Left colon (tissue), 2 donors: ENCODE measurements around the gene PIK3IP1. TPM values are rescaled to one million over a fixed set of nuclear protein-coding genes. Genes with fewer than 3 reads are reported as not detected.

Experiments used
- ATAC-seq: fragments of 200-7000 bp; cut with Tn5 transposase; one replicate; pipeline ENCODE4 v1.9.1; 2020; ENCODE audit warnings: mild to moderate bottlenecking, moderate library complexity
- DNase-seq, 2 donors: peaks; one replicate each; pipeline ENCODE4 v3.0.0-alpha.2; 2020
- intact Hi-C, 2 donors: fragments of 100-400 bp; cut with DNase I in 1 of 2; cut with micrococcal nuclease in 1 of 2; formaldehyde crosslinking; loops; one replicate each; pipeline versions ENCODE4 v1.11.2 to v1.14.0; 2022; cut with DNase I, micrococcal nuclease
- long read RNA-seq: library from polyadenylated mRNA; unstranded; transcript quantifications from one replicate; pipeline ENCODE4 v2.0.0, GENCODE V29; 2021
- total RNA-seq, 2 donors: library from RNA; stranded (reverse); fragmentation: NEBNext Ultra II Directional; extraction: Animal tissue kit (Norgen Biotek cat#: 25700); gene quantifications; one replicate each; pipeline ENCODE4 v1.2.1, GENCODE V29; 2021
- donor health status: DM: no; HTN: no; CAD: no.
- donor health status: DM: yes; HTN: yes; CAD: no.

Gene PIK3IP1, protein sequence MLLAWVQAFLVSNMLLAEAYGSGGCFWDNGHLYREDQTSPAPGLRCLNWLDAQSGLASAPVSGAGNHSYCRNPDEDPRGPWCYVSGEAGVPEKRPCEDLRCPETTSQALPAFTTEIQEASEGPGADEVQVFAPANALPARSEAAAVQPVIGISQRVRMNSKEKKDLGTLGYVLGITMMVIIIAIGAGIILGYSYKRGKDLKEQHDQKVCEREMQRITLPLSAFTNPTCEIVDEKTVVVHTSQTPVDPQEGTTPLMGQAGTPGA
- total RNA-seq: 10 to 100 TPM in 1 of 2 donors, 1 to 10 TPM in 1; 8.1 to 21.9 TPM
- long read RNA-seq, transcript PIK3IP1-201 (6 exons, 2,467 nt): major isoform, 15 of 27 reads
- long read RNA-seq, partial matches to known transcripts: 4 of 27 reads
- long read RNA-seq, other reads (novel, unspliced or antisense): 4 of 27 reads

DNA sequence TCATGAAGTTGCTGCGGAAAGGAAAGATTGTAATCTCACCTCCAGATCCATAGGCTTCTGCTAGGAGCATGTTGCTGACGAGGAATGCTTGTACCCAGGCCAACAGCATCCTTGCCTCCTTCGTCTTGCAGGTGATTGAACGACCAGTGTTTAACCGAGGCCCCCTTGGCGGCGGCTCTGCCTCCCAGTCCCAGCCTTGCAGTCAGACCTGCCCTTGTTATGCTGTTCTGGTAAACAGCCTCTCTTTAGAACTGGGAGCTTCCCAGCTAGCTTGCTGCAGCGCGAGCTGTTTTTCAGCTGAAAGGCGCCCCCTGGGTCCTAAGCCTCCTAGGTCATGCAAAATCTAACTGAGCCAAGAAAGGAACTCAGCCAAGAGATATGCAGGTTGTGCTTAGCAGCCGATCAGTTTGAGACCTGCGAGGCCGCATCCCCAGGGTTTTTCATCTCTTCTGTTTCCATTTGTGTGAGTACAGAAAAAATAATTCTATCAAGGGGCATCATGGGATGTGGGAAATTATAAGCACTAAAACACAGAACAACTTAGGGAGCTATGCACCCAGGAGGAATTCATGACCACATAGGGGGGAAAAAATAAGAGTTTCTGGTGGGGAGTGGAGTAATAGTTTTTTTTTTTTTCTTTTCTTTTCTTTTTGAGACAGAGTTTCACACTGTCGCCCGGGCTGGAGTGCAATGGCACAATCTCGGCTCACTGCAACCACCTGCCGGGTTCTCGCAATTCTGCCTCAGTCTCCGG, at the start of gene PIK3IP1:
TSS of gene PIK3IP1 (minus strand) at position 253 of the 754 bp plus-strand sequence. CDS start at position 109, 144 bp downstream.
- intact Hi-C loops: no loop called here
- ATAC-seq: peak; percentile 49
- peak; percentile 93 to 95 for DNase-seq

DNA sequence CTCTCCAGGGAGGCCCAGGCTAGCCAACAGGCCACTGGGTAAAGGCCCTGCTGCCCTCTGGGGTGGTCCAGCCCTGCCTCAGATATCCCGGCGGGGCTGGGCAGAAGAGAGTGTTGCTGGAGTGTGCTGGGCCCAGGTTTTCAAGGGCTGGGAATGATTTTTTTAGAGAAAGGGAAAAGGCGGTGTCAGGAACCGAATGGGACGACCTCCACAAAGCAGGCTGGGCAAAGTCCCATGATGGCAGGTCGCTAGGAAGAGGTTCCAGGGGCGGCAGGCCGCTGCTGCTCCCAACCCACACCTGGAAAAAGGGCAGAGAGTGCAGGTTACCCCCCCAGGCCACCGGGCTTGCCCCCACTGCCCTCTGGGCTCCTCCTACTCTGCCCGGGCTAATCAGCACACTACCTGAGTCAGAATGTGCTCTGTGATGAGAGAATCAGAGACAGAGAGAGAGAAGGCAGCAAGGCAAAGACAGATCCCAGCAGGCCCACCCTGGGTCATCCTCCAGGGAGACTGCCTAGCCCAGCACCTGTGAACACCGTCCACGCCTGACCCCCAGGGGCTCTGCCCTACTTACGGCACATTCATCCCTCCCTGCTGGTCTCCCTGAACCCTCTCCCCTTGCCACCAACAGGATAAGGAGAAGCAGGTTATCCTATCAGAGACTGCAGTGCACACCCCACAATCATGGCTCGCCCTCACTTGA, 49.2 kb upstream of the PIK3IP1 start:
- intact Hi-C loops: no loop called here
- no peak for ATAC-seq
- DNase-seq: no peak

DNA sequence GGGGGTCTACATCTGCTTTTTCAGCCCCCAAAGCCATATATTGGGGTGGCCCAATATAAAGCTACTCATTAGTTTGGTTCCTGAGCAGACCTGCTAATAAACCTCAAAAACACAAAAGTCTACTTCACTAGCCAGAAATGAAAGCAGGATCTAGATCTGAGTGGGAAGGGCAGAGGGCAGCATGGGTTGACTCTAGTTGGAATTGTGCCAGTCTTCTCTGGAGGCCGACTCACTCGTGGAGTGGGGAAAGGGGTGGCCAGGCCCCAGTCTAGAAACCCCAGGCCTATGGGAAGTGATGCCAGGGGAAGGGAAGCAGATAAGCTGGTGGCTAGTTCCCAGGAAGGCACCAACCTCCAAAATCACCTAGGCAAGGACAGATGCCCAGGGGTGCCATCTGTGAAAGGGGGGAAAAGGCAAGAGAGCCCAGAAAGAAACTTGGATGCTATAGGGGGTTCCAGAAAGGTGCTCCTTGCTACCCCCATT, 48.5 kb upstream of the PIK3IP1 start:
- no peak for ATAC-seq
- intact Hi-C loops: no loop called here
- no peak for DNase-seq

DNA sequence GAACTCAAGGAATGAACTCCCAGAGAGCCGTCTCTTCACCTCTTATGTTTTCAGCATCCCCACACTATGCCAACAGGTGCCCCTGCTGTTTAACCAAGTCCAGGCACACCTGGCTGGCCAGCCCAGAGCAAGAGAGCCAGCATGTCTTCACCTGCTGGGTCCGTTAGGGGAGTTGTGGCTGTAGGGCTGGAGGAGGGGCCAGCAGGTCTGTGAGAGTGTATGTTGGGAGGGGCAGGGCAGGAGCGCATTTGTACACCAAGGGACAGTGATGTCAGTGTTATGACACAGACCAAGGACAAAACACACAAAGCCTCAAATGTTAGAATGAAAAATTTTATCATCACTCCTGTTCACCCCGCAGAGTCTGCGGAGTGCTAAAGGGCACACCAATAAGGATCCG, 48.1 kb upstream of the PIK3IP1 start:
- ATAC-seq (no peak), DNase-seq (no peak)
- intact Hi-C loops: no loop called here

DNA sequence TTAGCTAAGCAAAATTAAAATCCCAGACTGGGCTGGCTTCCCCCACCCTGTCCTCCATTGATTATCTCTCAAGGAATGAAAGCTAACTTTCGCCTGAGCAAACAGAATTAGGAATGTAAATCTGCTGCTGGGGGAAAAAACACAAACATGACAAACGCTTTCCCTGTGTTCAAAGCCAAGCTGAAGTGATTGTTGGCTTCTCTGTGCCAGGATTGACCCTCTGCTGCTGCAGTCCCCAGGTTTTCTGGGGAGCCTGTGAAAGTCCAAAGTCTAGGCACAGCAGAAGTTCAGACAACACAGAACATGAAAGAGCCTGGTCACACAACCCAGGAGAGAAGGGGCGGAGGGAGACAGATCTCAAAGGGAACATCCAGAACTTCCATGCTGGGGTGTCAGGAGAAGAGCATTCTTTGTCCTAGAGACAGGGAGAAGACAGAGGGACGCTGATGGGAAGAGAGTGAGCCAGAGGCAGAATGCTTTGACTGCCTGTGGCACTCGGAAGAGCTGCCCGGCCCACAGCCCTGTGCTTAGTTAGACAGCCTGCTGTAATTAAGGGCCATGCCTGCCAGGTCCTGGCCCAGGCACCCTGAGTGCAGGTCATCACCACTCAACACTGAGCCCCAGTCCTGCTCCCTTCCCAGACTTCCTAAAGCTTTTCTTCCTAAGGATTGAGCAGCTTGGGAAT, 47.0 kb upstream of the PIK3IP1 start:
- ATAC-seq (no peak), DNase-seq (no peak)
- intact Hi-C loops: no loop called here

DNA sequence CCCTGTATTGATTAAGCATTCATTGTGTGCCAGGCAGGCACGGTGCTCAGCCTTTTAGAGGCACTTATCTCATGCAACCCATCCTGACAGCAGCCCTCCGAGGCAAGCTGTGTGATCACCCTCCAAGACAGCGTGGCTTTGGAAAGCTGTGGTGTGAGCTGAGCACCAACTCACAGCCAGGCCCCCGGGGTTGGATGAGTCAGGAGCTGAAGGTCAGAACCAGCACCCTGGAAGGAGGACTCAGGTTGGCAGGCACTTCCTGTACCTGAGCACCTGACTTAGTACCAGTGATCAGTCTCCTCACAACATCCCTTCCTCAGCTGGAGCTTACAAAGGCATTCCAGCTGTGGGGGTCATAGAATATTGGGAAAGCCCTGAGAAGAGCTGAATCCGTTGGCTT, 44.9 kb upstream of the PIK3IP1 start:
- peak; percentile 51 for ATAC-seq
- no peak for DNase-seq
- intact Hi-C loops: no loop called here

DNA sequence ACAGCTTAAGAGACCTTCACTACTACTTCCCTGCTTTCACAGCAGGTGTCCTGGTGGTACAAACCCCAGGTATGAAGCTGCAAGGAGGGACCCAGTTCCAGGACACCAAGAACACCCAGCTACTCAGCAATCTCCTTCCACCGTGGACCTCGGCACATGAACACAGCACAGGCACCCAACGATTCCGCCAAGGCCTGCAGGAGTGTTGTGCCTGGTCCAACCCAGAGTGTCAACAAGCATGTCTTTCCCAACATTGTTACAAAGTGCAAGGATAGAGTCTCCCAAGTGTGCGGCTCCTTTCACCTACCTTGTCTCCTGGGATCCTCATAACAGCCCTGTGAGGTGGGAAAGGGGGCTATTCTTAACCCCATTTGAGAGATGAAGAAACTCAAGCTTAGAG, 42.0 kb upstream of the PIK3IP1 start:
- intact Hi-C loops: no loop called here
- DNase-seq (no peak), ATAC-seq (no peak)

DNA sequence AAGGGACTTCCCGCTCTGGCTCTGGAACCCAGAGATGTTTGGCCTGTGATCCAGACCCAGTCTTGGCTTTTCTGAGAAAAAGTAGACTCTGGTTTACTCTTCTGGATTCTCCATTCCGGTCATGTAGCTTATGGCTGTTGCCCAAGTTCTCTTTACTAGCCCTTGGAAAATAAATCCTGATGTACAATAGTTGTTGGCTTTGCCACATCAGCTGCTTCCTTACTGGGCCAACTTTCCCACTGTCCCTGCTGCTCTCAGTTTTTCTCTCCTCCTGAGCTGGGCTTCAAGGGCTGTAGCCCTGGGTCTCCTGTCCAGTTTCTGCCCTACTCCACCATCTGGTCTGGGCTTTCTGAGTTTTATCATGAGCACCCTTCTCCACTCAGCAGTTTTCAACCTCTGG, 41.4 kb upstream of the PIK3IP1 start:
- ATAC-seq (no peak), DNase-seq (no peak)
- intact Hi-C loops: no loop called here

DNA sequence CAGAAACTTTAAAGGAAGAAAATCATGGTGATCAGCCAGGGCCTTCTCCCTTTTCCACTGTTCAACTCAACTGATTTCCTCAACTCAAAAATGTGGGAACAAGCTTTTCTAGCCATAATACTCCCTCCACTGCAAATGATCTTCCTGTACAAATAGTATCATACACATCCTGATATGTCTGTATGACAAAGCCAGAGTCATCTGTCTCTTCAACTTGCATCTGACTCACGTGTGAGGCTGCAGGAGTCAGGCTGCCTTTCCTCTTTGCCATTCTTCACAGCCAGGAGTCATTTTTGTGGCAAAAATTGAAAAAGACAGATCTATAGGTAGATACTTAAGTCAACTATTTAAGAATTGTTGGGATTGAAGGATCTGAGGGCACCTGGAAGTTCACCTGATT, 40.6 kb upstream of the PIK3IP1 start:
- intact Hi-C loops: no loop called here
- no peak for ATAC-seq
- no peak for DNase-seq

DNA sequence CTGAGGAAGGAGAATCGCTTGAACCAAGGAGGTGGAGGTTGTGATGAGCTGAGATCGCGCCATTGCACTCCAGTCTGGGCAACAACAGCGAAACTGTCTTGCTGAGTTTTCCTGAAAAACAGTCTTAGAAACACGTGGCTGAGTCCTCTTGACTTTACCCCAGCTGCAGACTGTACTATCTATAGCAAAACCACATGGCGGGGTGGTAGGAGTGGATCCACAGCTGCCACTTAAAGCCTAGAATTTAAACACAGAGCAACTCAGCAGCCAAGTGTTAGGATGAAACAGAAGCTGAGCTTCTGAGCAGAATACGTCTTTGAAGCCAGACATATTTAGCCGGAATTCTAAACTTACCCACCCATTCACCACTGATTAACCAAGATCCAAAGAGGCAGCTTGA, 39.7 kb upstream of the PIK3IP1 start:
- ATAC-seq (no peak), DNase-seq (no peak)
- intact Hi-C loops: no loop called here

DNA sequence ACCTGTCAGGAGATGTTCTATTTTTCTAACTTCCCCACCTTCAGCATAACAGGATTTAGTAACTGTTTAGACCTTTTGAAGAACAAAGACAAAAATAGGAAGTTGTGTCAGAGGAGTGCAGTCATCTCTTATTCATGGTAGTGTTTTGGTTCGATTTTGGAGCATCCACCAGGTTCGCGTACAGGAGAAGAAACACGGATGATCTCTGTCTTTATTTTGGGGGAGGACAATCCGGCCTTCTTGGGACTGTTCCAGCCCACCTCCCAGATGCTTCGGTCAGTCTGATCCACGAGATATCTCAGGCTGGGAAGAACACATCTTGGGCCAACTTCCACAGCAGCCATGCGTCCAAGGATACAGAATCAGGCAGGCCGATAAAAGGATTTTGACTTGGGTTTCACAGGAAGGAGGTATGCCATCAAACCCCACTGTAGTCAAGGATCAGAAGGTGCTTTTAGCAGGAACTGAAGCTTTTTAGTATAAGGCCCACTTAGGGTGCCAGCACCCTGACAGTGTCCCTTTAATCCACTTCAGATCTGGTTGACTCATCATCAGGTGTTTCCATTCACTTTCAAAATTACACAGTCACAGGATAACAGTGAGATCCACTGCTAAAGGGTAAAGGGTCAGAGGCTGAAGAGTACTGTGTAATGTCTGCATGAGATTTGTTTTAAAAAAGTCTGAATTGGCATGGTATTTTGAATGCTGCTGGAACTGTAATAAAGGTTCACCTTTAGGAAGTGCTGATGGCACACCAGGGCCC, 37.3 kb upstream of the PIK3IP1 start:
- DNase-seq (no peak), ATAC-seq (no peak)
- intact Hi-C loops: no loop called here

DNA sequence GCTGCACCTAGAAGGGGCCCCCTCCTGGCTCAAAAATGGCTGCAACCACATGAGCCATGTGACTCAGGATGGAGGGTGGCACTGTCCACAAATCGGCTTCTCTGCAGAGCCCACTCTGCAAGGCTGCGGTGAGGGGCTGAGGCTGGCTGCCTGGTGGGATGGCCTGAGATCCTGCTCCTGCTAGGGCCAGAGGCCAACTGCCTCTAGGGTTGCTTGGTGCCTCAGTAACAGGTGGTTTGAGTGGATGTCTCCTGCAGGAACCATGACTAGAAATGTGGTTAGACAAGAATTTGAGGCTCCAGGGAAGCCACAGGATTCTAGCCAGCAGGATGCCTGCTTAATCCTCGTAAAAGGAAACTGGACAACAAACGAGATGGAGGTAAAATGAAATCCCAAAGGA, 36.7 kb upstream of the PIK3IP1 start:
- no peak for DNase-seq
- intact Hi-C loops: no loop called here
- ATAC-seq: no peak

DNA sequence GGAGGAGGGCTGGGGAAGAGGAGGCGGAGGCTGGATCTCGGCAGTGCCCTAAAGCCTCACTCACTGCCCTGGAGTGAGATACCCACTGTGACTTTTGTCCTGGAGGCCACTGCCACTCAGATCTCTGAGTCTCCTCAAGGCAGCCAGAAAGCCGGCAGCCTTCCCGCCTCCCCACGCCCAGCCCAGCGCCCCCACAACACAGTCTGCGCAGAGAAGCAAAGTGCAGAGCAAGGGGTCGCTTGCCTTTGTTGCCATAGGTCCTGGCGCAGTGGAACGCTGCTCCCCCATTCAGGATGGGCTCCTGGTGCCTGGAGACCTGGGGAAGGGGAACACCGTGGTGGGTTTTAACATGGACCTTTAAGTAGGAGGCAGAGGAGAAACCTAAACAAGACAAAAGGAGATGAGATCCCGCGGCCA, 36.3 kb upstream of the PIK3IP1 start:
- ATAC-seq: no peak
- intact Hi-C loops: no loop called here
- DNase-seq: no peak

DNA sequence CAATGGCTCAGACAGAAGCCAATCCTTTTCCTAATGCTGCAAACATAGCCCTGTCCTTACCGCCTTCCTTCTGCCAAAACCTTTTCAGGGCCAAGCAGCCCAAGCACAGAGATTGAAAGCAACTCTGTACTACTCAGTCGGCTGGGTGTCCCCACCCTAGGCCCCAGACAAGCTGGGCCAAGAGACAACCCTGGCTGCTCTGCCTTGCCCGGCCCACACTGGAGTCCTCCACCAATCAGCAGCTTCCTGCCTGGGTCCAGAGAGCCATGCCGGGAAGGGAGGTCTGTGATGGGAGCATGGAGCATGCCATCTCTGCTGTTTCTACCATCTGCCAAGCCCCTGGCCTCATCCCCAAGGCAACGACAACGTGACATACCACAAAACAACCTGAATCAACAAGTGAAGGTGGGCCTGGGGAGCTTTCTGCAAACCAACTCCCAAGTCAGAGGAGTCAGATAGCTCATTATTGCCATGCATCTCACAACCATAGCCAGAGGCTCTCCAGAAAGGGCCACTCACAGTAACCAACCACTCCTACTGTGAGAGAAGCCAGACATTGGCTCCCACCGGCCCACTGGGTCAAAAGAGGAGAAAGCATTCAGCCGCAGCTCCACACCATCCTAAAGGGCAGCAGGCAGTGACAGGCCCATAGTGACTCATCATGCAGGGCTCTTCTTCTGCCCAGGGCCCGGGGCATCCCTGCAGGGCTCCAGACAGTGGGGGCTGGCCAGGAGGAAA, 35.7 kb upstream of the PIK3IP1 start:
- intact Hi-C loops: no loop called here
- ATAC-seq: no peak
- no peak for DNase-seq

DNA sequence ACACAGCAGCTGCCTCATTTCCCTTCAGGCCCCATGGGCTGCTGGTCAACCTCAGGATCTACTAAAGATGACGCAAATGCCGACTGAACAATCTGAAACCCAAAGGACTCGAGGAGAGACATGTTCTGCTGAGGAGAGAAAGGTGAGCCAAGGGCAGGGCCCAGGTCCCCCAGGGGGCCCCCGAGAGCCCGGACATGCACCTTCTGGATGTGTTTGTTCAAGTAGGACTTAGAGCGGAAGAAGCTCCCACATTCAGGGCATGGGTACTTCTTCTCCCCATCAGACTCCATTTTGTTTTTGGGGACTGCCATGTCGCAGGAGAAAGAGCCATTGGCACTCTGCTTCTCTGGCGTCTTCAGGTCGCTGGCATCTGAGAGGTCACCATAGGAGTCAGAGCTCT, 34.6 kb upstream of the PIK3IP1 start:
- no peak for ATAC-seq

DNA sequence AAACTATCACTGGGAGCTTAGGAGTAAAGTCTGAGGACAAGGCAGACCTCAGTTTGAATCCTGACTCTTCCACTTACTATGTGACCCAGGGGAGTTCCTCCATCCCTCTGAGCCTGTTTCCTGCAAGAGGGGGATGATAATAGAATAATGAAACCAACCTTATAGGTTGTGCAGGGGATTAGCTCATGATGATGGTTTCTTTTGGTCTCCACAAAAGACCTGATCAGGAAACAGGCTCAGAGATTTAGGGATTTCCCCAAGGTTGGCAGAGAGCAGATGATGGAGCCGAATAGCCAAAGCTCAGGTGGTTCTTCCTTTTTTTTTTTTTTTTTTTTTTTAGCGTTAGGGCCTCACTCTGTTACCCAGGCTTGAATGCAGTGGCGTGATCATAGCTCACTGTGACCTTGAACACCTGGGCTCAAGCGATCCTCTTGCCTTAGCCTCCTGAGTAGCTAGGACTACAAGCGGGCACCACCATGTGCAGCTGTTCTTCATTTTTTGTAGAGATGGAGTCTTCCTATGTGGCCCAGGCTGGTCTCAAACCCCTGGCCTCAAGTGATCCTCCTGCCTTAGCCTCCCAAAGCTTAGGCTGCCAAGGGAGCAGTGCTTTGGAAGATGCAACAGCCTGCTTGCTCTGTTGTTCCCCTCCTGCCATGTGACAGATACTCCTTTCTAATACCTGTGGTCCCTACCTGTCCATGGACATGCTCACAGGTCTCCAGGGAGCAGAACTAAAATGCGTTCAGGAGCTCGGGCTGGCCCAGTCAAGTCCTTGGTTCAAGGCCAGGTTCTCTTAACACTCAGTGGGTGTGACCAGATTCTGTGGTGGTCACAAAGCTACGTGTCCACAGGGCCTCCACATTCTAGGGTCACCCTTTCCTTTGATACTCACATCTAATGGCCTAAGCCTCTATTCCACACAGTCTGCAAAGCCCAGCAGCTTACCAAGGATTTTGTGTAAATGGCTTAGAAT, 31.6 kb upstream of the PIK3IP1 start:
- intact Hi-C loops: no loop called here
- DNase-seq: no peak
- ATAC-seq: no peak

More for the DNA sequence above, 34.6 kb upstream of the PIK3IP1 start:
- no peak for DNase-seq
- intact Hi-C loops: no loop called here

DNA sequence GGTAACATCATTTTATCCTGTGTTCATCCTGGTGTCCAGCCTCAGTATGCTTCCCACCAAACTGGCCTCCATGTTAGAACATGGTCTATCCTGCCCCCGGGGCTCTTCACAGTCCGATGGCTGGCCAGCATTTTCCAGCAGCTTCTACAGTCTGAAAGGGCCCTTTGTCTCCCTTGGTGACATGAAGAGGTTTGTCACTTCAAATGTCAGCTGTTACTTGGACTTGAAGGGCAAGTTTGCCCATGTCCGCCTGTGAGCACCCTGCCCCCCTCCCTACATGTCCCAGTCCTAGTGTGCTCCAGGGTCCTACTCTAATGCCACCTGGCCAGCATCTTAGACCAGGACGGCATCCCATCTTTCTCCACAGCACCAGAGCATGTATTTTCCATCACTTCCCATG, 29.1 kb upstream of the PIK3IP1 start:
- ATAC-seq: no peak
- DNase-seq: no peak
- intact Hi-C loops: no loop called here
